ENCODE measurements around the gene PIK3R1. TPM values are rescaled to one million over a fixed set of nuclear protein-coding genes. Genes with fewer than 3 reads are reported as not detected.

Gene PIK3R1
- total RNA-seq, 1 donor from 2014 or later: 24.2 TPM

GRCh38 chr5:68246802-68247201 is 31.2 kb downstream of the PIK3R1 start:
- Mint-ChIP-seq H3K9me3 (peaks cover 2% of the 10 kb centered on the region), H3K27ac (no peak overlapping the region), H3K27me3 (ENCODE audit: insufficient read depth, low read depth) (no peaks in the 10 kb centered on the region), H3K4me1 (peaks cover 60% of the 10 kb centered on the region), H3K36me3 (peaks cover 24% of the 10 kb centered on the region), H3K4me3 (no peak overlapping the region)
- no peaks in the 10 kb centered on the region for H3K27me3 ChIP-seq
- H2AFZ ChIP-seq (replicated peaks): no peak overlapping the region
- no peaks in the 10 kb centered on the region for H3K36me3 ChIP-seq
- H3K27ac ChIP-seq: no peak overlapping the region
- H3K9ac ChIP-seq: no peak overlapping the region
- H4K20me1 ChIP-seq (ENCODE audit: low read depth): peaks cover 15% of the 10 kb centered on the region
- H3K79me2 ChIP-seq (ENCODE audit: low read depth): peaks cover 20% of the 10 kb centered on the region
- no peak for DNase-seq (ENCODE audit: low spot score)
- H3K4me2 ChIP-seq: no peak overlapping the region
- TF ChIP-seq EZH2phosphoT487 (IDR thresholded peaks at IDR 0.05) (no peak), EZH2 (IDR thresholded peaks at IDR 0.05) (no peak)
- TF ChIP-seq, protein P1, sequence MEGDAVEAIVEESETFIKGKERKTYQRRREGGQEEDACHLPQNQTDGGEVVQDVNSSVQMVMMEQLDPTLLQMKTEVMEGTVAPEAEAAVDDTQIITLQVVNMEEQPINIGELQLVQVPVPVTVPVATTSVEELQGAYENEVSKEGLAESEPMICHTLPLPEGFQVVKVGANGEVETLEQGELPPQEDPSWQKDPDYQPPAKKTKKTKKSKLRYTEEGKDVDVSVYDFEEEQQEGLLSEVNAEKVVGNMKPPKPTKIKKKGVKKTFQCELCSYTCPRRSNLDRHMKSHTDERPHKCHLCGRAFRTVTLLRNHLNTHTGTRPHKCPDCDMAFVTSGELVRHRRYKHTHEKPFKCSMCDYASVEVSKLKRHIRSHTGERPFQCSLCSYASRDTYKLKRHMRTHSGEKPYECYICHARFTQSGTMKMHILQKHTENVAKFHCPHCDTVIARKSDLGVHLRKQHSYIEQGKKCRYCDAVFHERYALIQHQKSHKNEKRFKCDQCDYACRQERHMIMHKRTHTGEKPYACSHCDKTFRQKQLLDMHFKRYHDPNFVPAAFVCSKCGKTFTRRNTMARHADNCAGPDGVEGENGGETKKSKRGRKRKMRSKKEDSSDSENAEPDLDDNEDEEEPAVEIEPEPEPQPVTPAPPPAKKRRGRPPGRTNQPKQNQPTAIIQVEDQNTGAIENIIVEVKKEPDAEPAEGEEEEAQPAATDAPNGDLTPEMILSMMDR (IDR thresholded peaks at IDR 0.05): peak; percentile 32
- no peaks in the 10 kb centered on the region for H3F3A ChIP-seq (ENCODE audit: low read depth)
- H3K9me3 ChIP-seq (ENCODE audit: low read depth): no peaks in the 10 kb centered on the region
- no peak overlapping the region for H3K4me3 ChIP-seq
- H3K4me1 ChIP-seq: peaks cover 26% of the 10 kb centered on the region

DNA sequence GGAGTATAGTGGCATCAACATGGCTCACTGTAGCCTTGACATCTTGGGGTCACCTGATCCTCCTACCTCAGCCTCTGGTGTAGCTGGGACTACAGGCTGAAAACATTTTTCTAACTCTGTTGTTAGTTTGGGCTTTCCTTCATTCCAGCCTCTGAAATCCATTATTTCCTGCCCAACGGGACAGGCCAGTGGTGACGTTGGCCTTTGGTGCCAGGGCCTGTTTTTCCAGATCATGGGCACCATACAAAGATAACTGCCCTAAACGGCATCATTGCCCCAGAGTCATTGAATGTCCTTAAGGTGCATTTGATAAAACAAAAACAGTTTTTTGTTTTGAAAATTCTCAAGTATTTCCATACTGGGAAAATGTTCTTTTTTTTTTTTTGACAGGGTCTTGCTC is 32.1 kb downstream of the PIK3R1 start:
- H3K4me1 Mint-ChIP-seq: peaks cover 64% of the 10 kb centered on the region
- no peak for DNase-seq (ENCODE audit: low spot score)
- Histone ChIP-seq H3K4me2 (no peak overlapping the region), H3K4me1 (peaks cover 34% of the 10 kb centered on the region), H2AFZ (replicated peaks) (no peak overlapping the region), H4K20me1 (ENCODE audit: low read depth) (peaks cover 15% of the 10 kb centered on the region), H3F3A (ENCODE audit: low read depth) (no peaks in the 10 kb centered on the region), H3K27ac (no peak overlapping the region), H3K9ac (no peak overlapping the region), H3K79me2 (ENCODE audit: low read depth) (peaks cover 24% of the 10 kb centered on the region), H3K4me3 (no peak overlapping the region), H3K9me3 (ENCODE audit: low read depth) (no peaks in the 10 kb centered on the region), H3K36me3 (no peaks in the 10 kb centered on the region), H3K27me3 (no peaks in the 10 kb centered on the region)
- H3K27ac Mint-ChIP-seq: no peak overlapping the region
- H3K27me3 Mint-ChIP-seq (ENCODE audit: insufficient read depth, low read depth): no peaks in the 10 kb centered on the region
- TF ChIP-seq EZH2 (IDR thresholded peaks at IDR 0.05): no peak
- TF ChIP-seq, protein P1 (IDR thresholded peaks at IDR 0.05): no peak
- TF ChIP-seq EZH2phosphoT487 (IDR thresholded peaks at IDR 0.05): no peak
- peaks cover 22% of the 10 kb centered on the region for H3K36me3 Mint-ChIP-seq
- peaks cover 2% of the 10 kb centered on the region for H3K9me3 Mint-ChIP-seq
- no peak overlapping the region for H3K4me3 Mint-ChIP-seq

DNA sequence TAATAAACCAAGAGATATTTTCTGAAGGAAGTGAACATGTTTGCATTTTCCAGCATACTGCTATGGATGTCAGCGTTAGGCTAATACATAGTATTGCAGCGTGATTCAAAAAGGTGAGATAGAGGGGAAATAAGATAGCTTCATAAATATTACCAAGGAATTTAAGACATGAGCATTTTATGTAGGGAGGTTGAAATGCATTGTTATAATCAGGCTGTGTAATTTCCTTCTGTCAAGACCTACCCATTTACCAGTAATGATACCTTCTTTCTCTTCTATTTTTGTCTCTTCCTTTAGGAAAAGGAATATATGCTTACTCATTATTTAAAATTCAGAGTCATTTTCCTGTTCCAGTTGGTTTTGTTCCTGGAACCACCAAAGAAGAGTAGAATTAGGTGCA is 33.3 kb downstream of the PIK3R1 start:
- peaks cover 34% of the 10 kb centered on the region for H3K79me2 ChIP-seq (ENCODE audit: low read depth)
- Mint-ChIP-seq H3K9me3 (peaks cover 2% of the 10 kb centered on the region), H3K27ac (no peak overlapping the region), H3K4me3 (no peak overlapping the region), H3K27me3 (ENCODE audit: insufficient read depth, low read depth) (no peaks in the 10 kb centered on the region), H3K4me1 (peaks cover 63% of the 10 kb centered on the region), H3K36me3 (peaks cover 20% of the 10 kb centered on the region)
- no peak overlapping the region for H2AFZ ChIP-seq (replicated peaks)
- H3K27me3 ChIP-seq: no peaks in the 10 kb centered on the region
- no peaks in the 10 kb centered on the region for H3K9me3 ChIP-seq (ENCODE audit: low read depth)
- H3K4me1 ChIP-seq: peaks cover 34% of the 10 kb centered on the region
- no peaks in the 10 kb centered on the region for H3F3A ChIP-seq (ENCODE audit: low read depth)
- TF ChIP-seq EZH2 (IDR thresholded peaks at IDR 0.05) (no peak), EZH2phosphoT487 (IDR thresholded peaks at IDR 0.05) (no peak)
- TF ChIP-seq, protein P1 (IDR thresholded peaks at IDR 0.05): no peak
- no peak overlapping the region for H3K4me2 ChIP-seq
- H3K36me3 ChIP-seq: no peaks in the 10 kb centered on the region
- no peak for DNase-seq (ENCODE audit: low spot score)
- no peak overlapping the region for H3K27ac ChIP-seq
- H3K9ac ChIP-seq: no peak overlapping the region
- H4K20me1 ChIP-seq (ENCODE audit: low read depth): peaks cover 15% of the 10 kb centered on the region
- H3K4me3 ChIP-seq: no peak overlapping the region

Measured in neural progenitor cell (in vitro differentiated cells).